ENCODE results near the gene EIF1B. TPM values are rescaled to one million over a fixed set of nuclear protein-coding genes. Genes with fewer than 3 reads are reported as not detected.

EIF1B gene
- total RNA-seq, 2 donors from 2014 or later = 5.3 to 15.8 TPM

DNA sequence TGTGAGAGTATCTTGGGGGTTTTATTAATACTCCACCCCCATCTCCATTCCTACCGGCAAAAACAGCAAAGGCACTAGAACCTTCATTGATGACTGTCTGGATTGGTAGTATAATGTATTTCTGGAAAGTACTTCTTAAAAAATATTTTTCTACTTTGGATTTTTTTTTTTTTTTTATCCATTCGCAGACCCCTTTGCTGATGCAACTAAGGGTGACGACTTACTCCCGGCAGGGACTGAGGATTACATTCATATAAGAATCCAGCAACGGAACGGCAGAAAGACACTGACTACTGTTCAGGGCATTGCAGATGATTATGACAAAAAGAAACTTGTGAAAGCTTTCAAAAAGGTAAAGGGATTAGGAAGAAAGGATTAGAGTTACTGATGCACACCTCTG, 1.2 kb downstream of the EIF1B start:
- no peaks in the 10 kb centered on the region for H3K27me3 ChIP-seq
- ATAC-seq (no peak), DNase-seq (no peak)
- intact Hi-C loops (cut with DNase I) = loop anchor here (10.0 kb wide), 1 partner anchor 116 kb away; no protein-coding TSS in a partner anchor
- WGBS, 2 donors = 7 to 13% methylated on average over 6 of the region's 6 CpGs
- peak overlapping the region in 3 of 4 donors; percentile 93 to 96 (median 93) for H3K27ac ChIP-seq
- H3K9me3 ChIP-seq = no peaks in the 10 kb centered on the region
- H3K4me1 ChIP-seq = peaks cover 47% of the 10 kb centered on the region
- TF ChIP-seq CTCF (IDR thresholded peaks at IDR 0.05) = no peak
- no peak for TF ChIP-seq POLR2A (IDR thresholded peaks at IDR 0.05)
- no peaks in the 10 kb centered on the region for H3K36me3 ChIP-seq (replicated peaks in 1 of 2; ENCODE audit: insufficient read depth in 1 of 2, low read depth in 2 of 2)
- H3K4me3 ChIP-seq = peak overlapping the region; percentile 97 to 98

DNA sequence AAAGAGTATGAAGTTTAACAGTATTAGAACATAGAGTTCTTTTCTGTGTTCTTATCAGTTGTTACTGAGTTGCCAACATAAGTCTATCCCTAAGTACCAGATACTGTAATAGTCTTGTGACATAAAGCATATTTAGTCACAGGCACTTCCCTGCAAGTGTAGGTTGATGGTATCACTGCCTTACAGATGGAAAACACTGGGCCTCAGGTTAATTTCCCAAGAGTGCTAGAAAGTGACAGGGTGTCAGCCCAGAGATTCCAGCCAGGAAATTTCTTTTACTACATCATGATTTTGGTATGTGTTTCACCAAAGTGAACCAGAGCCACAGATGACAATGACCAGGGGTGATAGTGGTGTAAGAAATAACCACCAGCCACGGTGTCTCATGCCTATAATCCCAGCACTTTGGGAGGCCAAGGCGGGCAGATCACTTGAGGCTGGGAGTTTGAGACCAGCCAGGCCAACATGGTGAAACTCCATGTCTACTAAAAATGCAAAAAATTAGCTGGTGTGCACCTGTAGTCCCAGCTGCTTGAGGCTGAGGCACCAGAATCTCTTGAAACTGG, 3.2 kb downstream of the EIF1B start:
- intact Hi-C loops (cut with DNase I) = loop anchor here (10.0 kb wide), 1 partner anchor 118 kb away; no protein-coding TSS in a partner anchor
- no peak for DNase-seq
- WGBS, 2 donors = 73 to 78% methylated on average over 2 of the region's 2 CpGs
- ATAC-seq = no peak
- no peaks in the 10 kb centered on the region for H3K36me3 ChIP-seq (replicated peaks in 1 of 2; ENCODE audit: insufficient read depth in 1 of 2, low read depth in 2 of 2)
- peak overlapping the region in 3 of 4 donors; percentile 12 to 27 (median 16) for H3K27ac ChIP-seq
- no peak overlapping the region for H3K4me3 ChIP-seq
- TF ChIP-seq POLR2A (IDR thresholded peaks at IDR 0.05) (no peak), CTCF (IDR thresholded peaks at IDR 0.05) (no peak)
- peaks cover 47% of the 10 kb centered on the region for H3K4me1 ChIP-seq
- no peaks in the 10 kb centered on the region for H3K27me3 ChIP-seq
- no peaks in the 10 kb centered on the region for H3K9me3 ChIP-seq

DNA sequence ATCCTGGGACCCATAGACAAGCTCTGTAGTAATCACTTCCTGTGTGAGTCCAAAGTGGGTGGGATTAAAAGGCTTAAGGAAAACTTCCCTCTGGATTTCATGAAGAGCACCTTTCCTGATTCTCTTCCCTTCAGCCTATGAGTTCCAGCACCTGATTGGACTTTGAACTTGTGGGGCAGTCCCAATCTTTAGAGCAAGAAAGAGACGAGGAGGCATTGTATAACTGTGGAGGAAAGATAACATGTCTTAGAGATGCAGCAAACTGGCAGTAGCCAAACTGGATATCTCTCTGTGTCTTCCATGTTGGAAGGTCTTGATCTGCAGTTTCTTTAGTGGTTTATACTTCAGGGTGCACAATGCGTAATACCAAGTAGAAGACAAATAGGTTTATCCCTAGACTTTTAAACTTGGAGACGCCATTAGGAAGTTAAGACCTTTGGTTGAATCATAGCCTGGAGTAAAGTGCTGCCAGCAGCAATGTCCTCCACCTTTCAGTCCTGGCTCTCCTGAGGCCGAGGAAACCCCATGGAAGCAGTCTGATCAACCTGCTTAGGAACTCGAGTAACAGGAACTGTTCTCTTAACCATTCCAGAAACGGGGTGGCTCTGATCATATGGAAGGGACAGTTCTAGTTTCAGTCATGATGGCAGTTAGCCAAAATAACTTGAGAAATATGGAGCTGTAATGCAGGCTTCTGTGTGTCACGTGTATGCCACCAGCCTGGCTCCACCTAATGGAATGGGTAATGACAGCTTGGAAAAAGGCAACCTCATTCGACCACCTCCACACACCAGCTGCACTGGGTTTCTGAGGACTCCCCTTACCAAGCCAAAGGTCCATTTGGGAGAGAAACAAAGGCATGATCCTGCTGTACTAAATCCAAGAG, 4.7 kb downstream of the EIF1B start:
- H3K36me3 ChIP-seq (replicated peaks in 1 of 2; ENCODE audit: insufficient read depth in 1 of 2, low read depth in 2 of 2) = no peaks in the 10 kb centered on the region
- peak in 3 of 4 donors; percentile 31 to 35 (median 33) for DNase-seq
- H3K27ac ChIP-seq = peak overlapping the region in 2 of 4 donors; percentile 37 to 43
- peaks cover 41% of the 10 kb centered on the region for H3K4me1 ChIP-seq
- H3K4me3 ChIP-seq = no peak overlapping the region
- TF ChIP-seq CTCF (IDR thresholded peaks at IDR 0.05) = no peak
- TF ChIP-seq POLR2A (IDR thresholded peaks at IDR 0.05) = peak in 1 of 3 donors; percentile 12
- 56% methylated on average over 8 of the region's 8 CpGs for WGBS, 2 donors
- intact Hi-C loops (cut with DNase I) = loop anchor here (10.0 kb wide), 1 partner anchor 119 kb away; no protein-coding TSS in a partner anchor
- no peaks in the 10 kb centered on the region for H3K9me3 ChIP-seq
- ATAC-seq = no peak
- no peaks in the 10 kb centered on the region for H3K27me3 ChIP-seq

DNA sequence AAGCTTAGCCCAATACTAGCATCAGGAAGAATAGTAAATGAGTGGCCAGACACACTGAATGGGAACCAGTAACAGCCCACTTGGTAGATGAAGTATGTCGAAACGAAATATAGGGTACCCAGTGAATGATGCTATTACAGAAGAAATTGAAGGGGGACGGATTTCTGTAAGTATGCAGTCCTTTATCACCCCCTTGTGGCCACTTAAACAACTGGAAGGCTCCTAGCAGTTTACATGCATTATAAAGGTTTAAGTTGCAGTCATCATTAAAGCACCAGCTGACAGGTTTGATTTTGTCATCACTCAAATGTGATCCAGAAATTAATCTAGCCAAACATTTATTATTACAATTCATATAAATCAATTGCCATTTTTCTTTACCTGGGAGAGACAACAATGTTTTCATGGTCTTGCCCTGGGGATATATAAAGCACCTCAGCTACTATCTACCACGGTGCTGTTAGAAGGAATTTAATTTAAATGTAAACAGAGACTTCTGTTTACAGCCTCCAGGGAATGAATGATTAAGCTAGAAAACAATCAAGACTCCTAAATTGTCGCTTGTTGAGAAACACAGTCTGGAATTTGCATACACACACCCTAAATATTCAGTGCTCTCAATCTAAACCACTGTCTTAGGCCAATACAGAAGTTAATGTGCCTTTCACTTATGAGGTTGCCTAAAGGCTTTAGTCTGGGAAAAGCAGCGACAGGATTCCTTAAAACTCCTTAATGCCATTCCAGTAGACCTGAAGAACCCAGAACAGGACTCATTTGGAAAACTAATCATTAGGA, 7.8 kb downstream of the EIF1B start:
- Histone ChIP-seq H3K4me1 (peaks cover 25% of the 10 kb centered on the region), H3K27ac (no peak overlapping the region), H3K36me3 (replicated peaks in 1 of 2; ENCODE audit: insufficient read depth in 1 of 2, low read depth in 2 of 2) (no peaks in the 10 kb centered on the region), H3K4me3 (no peak overlapping the region), H3K9me3 (no peaks in the 10 kb centered on the region), H3K27me3 (no peaks in the 10 kb centered on the region)
- intact Hi-C loops (cut with DNase I) = loop anchor here (10.0 kb wide), 1 partner anchor 122 kb away; no protein-coding TSS in a partner anchor
- peak; percentile 40 to 69 (median 58) for DNase-seq
- TF ChIP-seq CTCF (IDR thresholded peaks at IDR 0.05) (peak; percentile 69 to 85 (median 79)), POLR2A (IDR thresholded peaks at IDR 0.05) (no peak)
- ATAC-seq = peak; percentile 55
- 16 to 19% methylated on average over 6 of the region's 6 CpGs for WGBS, 2 donors

All from body of pancreas (tissue), 4 donors.